ENCODE measurements around the gene HNRNPLL. TPM values are rescaled to one million over a fixed set of nuclear protein-coding genes. Genes with fewer than 3 reads are reported as not detected.
"Not testable (repeated sequence)": the region's sequence is repeated elsewhere in the genome, so short reads cannot be mapped to it uniquely, and the experiment has no call there.

Gene HNRNPLL
- total RNA-seq, 2 donors from 2014 or later: 41.6 to 58.7 TPM

DNA sequence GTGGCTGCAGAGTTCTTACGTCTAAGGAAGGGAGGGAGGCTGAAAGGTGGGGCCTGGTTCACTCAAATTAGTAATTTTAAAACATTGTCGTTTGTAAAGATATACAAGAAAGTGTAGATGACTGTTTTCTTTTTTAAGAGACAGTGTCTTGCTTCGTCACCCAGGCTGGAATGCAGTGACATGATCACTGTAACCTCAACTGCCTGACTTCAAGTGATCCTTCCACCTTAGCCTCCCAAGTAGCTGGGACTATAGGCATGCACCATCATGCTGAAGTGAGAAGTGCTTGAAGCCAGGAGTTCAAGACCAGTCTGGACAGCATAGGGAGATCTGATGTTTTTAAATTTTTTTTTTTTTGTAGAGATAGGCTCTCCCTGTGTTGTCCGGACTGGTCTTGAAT is 52.9 kb downstream of the HNRNPLL start:
- DNase-seq: no peak
- H3K27me3 ChIP-seq: no peaks in the 10 kb centered on the region
- H3K4me3 ChIP-seq: no peak overlapping the region
- intact Hi-C loops (cut with DNase I): no loop called here
- no peak overlapping the region for H3K27ac ChIP-seq
- H3K9ac ChIP-seq (ENCODE audit: low read depth in 2 of 2, low read length in 2 of 2): no peak overlapping the region
- no peaks in the 10 kb centered on the region for H3K36me3 ChIP-seq
- H3K4me1 ChIP-seq: no peaks in the 10 kb centered on the region
- no peaks in the 10 kb centered on the region for H3K9me3 ChIP-seq
- TF ChIP-seq, protein P1, sequence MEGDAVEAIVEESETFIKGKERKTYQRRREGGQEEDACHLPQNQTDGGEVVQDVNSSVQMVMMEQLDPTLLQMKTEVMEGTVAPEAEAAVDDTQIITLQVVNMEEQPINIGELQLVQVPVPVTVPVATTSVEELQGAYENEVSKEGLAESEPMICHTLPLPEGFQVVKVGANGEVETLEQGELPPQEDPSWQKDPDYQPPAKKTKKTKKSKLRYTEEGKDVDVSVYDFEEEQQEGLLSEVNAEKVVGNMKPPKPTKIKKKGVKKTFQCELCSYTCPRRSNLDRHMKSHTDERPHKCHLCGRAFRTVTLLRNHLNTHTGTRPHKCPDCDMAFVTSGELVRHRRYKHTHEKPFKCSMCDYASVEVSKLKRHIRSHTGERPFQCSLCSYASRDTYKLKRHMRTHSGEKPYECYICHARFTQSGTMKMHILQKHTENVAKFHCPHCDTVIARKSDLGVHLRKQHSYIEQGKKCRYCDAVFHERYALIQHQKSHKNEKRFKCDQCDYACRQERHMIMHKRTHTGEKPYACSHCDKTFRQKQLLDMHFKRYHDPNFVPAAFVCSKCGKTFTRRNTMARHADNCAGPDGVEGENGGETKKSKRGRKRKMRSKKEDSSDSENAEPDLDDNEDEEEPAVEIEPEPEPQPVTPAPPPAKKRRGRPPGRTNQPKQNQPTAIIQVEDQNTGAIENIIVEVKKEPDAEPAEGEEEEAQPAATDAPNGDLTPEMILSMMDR (IDR thresholded peaks at IDR 0.05): no peak

DNA sequence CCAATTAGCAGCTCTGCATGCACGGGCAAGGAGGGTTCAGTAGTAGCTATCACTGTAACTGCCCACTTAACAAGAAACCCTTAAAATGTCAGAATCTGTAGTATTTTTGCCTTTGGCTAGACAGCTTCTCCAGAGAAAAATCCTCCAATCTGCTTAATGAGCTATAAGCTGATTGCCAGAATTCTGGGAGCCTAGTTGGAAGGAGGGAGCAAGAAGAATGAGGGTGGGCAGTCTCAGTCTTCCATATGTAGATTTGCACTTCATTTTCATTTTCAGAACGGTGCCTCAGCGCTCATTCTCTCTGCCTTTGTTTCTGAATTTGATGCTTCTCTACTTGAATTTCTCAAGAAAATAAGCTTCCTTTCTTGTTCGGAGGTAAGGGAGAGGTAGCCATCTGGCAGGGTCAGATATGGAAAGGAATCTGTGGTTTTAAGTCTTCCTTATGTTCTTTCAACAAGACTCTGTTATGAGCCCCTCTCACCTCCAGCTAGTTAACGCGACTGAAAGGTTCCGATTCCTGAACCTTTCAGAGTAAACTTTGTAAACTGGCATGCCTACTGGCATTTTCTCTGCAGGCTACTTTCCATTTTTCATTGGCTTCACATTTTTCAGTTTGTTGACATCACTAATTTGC is 53.5 kb downstream of the HNRNPLL start:
- Histone ChIP-seq H3K9me3 (no peaks in the 10 kb centered on the region), H3K27me3 (no peaks in the 10 kb centered on the region), H3K9ac (ENCODE audit: low read depth in 2 of 2, low read length in 2 of 2) (no peak overlapping the region), H3K27ac (no peak overlapping the region), H3K4me1 (no peaks in the 10 kb centered on the region), H3K36me3 (no peaks in the 10 kb centered on the region), H3K4me3 (no peak overlapping the region)
- intact Hi-C loops (cut with DNase I): no loop called here
- TF ChIP-seq, protein P1 (IDR thresholded peaks at IDR 0.05): no peak
- no peak for DNase-seq

DNA sequence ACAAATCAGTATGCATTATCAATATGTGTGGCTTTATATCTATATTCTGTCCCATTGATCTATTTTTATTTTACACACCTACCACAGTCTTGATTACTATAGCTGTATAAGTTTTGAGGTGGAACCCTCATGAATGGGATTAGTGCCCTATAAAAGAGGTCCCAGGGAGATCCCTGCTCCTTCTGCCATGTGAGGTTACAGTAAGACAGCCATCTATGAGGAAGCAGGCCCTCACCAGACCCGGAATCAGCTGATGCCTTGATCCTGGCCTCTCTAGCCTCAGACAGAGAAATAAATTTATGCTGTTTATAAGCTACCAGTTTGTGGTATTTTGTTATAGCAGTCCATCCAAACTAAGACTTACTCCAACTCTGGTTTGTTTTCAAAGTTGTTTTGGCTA is 54.9 kb downstream of the HNRNPLL start:
- H3K27me3 ChIP-seq: no peaks in the 10 kb centered on the region
- H3K27ac ChIP-seq: no peak overlapping the region
- no peak overlapping the region for H3K9ac ChIP-seq (ENCODE audit: low read depth in 2 of 2, low read length in 2 of 2)
- no peaks in the 10 kb centered on the region for H3K36me3 ChIP-seq
- no peak overlapping the region for H3K4me3 ChIP-seq
- H3K9me3 ChIP-seq: no peaks in the 10 kb centered on the region
- TF ChIP-seq, protein P1 (IDR thresholded peaks at IDR 0.05): no peak
- intact Hi-C loops (cut with DNase I): no loop called here
- DNase-seq: no peak
- no peaks in the 10 kb centered on the region for H3K4me1 ChIP-seq

DNA sequence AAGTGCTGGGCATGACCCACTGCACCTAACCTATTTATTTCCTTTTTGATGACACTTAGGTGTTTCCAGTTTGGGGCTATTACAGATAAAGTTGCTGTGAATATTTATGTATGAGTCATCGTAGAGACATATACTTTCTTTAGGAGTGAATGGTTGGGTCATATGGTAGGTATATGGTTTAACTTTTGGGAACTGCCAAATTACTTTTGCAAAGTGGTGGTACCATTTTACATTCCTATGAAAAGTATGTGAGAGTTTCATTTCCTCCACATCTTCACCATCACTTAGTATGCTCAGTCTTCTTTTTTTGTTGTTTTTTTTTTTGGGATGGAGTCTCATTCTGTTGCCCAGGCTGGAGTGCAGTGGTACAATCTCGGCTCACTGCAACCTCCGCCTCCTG is 56.1 kb downstream of the HNRNPLL start:
- Histone ChIP-seq H3K9ac (ENCODE audit: low read depth in 2 of 2, low read length in 2 of 2) (no peak overlapping the region), H3K4me1 (peaks cover 2% of the 10 kb centered on the region), H3K27me3 (no peaks in the 10 kb centered on the region), H3K27ac (no peak overlapping the region), H3K36me3 (no peaks in the 10 kb centered on the region), H3K4me3 (no peak overlapping the region), H3K9me3 (no peaks in the 10 kb centered on the region)
- DNase-seq: no peak
- TF ChIP-seq, protein P1 (IDR thresholded peaks at IDR 0.05): no peak
- intact Hi-C loops (cut with DNase I): no loop called here

DNA sequence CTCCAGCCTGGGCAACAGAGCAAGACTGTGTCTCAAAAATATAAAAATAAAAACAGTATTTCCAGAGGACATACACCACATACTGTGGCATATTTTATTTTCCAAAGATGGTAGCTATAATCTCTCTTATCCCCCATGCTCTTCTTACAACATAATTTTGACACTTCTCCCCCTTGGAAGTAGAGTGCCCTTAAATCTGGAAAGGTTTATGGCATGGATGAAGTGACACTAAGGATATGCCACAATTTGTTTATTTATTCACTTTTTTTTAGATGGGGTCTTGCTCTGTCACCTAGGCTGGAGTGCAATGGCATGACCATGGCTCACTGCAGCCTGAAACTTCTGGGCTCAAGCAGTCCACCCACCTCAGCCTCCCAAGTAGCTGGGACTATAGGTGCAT is 56.7 kb downstream of the HNRNPLL start:
- Histone ChIP-seq H3K9me3 (no peaks in the 10 kb centered on the region), H3K27me3 (no peaks in the 10 kb centered on the region), H3K4me1 (peaks cover 7% of the 10 kb centered on the region), H3K9ac (ENCODE audit: low read depth in 2 of 2, low read length in 2 of 2) (no peak overlapping the region), H3K4me3 (no peak overlapping the region), H3K36me3 (no peaks in the 10 kb centered on the region), H3K27ac (no peak overlapping the region)
- no peak for DNase-seq
- TF ChIP-seq, protein P1 (IDR thresholded peaks at IDR 0.05): no peak
- intact Hi-C loops (cut with DNase I): no loop called here

DNA sequence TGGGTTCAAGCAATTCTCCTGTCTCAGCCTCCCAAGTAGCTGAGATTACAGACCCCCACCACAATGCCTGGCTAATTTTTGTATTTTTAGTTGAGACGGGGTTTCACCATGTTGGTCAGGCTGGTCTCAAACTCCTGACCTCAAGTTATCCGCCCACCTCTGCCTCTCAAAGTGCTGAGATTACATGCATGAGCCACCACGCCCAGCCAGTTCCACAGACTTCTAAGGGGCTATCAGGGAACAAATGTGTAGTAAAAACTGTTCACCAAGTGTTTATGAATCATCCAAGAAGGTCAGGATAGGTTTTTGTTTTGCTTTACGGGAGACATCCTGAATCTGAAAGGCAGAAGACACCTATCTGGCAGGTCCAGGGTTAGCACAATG is 60.5 kb downstream of the HNRNPLL start:
- H3K9me3 ChIP-seq; H3K27me3 ChIP-seq; DNase-seq; H3K4me3 ChIP-seq; H3K4me1 ChIP-seq; H3K9ac ChIP-seq (ENCODE audit: low read depth in 2 of 2, low read length in 2 of 2); H3K36me3 ChIP-seq; H3K27ac ChIP-seq: not testable (repeated sequence)
- intact Hi-C loops (cut with DNase I): loop anchor here (5.0 kb wide), 1 partner anchor 195 kb away; no protein-coding TSS in a partner anchor
